HEK293 (cell line): Measurements from ENCODE around the gene MBNL2.
A peak's percentile ranks its signal among the peaks of the same experiment; 100 is the strongest.

Experiments
- CTCF ChIA-PET: fragments of 350-600 bp; formaldehyde crosslinking; extraction: SDS; loops from one replicate; lab custom pipeline; 2021; ENCODE audit warnings: antibody characterized with exemption; lab: Yijun Ruan, JAX
- POLR2A ChIA-PET: fragments of 300-600 bp; formaldehyde crosslinking; extraction: SDS; loops from one replicate; lab custom pipeline; 2020; ENCODE audit warnings: antibody characterized with exemption, inconsistent platforms; lab: Yijun Ruan, JAX
- H3K27ac ChIP-seq: fragments of 200-500 bp; sonication (Bioruptor generic); 2 replicates; pipeline ENCODE4 v1.5.1; 2014; ENCODE audit warnings: low read depth, low read length, control low read depth, inconsistent platforms; ENCODE audit errors: extremely low read depth
- H3K36me3 ChIP-seq, 2 experiments: fragments of 200-500 bp in 1 of 2; sonication (Bioruptor generic) in 1 of 2; 1 replicate in 1 of 2; 2 replicates in 1 of 2; pipeline ENCODE4 v1.5.1; 2014 to 2017; ENCODE audit warnings: inconsistent platforms in 2 of 2, low read length in 2 of 2; ENCODE audit not compliant: control insufficient read depth in 2 of 2, insufficient read depth in 1 of 2
- H3K4me1 ChIP-seq: fragments of 200-500 bp; sonication (Bioruptor generic); 2 replicates; pipeline ENCODE4 v1.5.1; 2014; ENCODE audit warnings: mild to moderate bottlenecking, low read length, inconsistent platforms; ENCODE audit not compliant: control insufficient read depth, insufficient read depth
- H3K4me3 ChIP-seq: 2 replicates; pipeline ENCODE4 v1.5.1; 2011; ENCODE audit warnings: low read depth, mild to moderate bottlenecking, control low read depth, low read length, moderate library complexity
- H3K9me3 ChIP-seq: fragments of 200-500 bp; sonication (Bioruptor generic); 2 replicates; pipeline ENCODE4 v1.5.1; 2014; ENCODE audit warnings: low read depth, low read length, inconsistent platforms; ENCODE audit not compliant: control insufficient read depth, insufficient read depth
- ATF2 ChIP-seq: fragments of 450-650 bp; formaldehyde crosslinking; IDR thresholded peaks from 2 replicates; pipeline ENCODE4 v1.5.1; 2016; ENCODE audit warnings: missing biosample characterization, missing genetic modification characterization, low read depth
- BCL6B ChIP-seq: fragments of 450-650 bp; formaldehyde crosslinking; IDR thresholded peaks from 2 replicates; pipeline ENCODE4 v1.5.1; 2017; ENCODE audit warnings: missing biosample characterization, missing genetic modification characterization
- KLF1 ChIP-seq: fragments of 450-650 bp; formaldehyde crosslinking; IDR thresholded peaks from 2 replicates; pipeline ENCODE4 v1.5.1; 2016; ENCODE audit warnings: missing biosample characterization, missing genetic modification characterization
- PRDM1 ChIP-seq: fragments of 450-650 bp; formaldehyde crosslinking; IDR thresholded peaks from 2 replicates; pipeline ENCODE4; 2016; ENCODE audit warnings: missing biosample characterization, missing genetic modification characterization
- REPIN1 ChIP-seq: fragments of 450-650 bp; formaldehyde crosslinking; IDR thresholded peaks from 2 replicates; pipeline ENCODE4 v1.5.1; 2017; ENCODE audit warnings: missing biosample characterization, missing genetic modification characterization, low read depth
- YY1 ChIP-seq: fragments of 450-650 bp; formaldehyde crosslinking; IDR thresholded peaks from 2 replicates; pipeline ENCODE4 v1.5.1; 2018; ENCODE audit warnings: missing biosample characterization, missing genetic modification characterization
- ZFHX2 ChIP-seq: fragments of 450-650 bp; formaldehyde crosslinking; conservative IDR thresholded peaks from 2 replicates; pipeline ENCODE4 v1.5.1; 2016; ENCODE audit warnings: missing biosample characterization, missing genetic modification characterization
- ZNF10 ChIP-seq: fragments of 450-650 bp; formaldehyde crosslinking; IDR thresholded peaks from 2 replicates; pipeline ENCODE4 v1.5.1; 2017; ENCODE audit warnings: missing biosample characterization, missing genetic modification characterization
- ZNF16 ChIP-seq: fragments of 450-650 bp; formaldehyde crosslinking; IDR thresholded peaks from 2 replicates; pipeline ENCODE4 v1.5.1; 2016; ENCODE audit warnings: low read depth, missing biosample characterization, missing genetic modification characterization
- ZNF175 ChIP-seq: fragments of 450-650 bp; formaldehyde crosslinking; IDR thresholded peaks from 2 replicates; pipeline ENCODE4 v1.5.1; 2016; ENCODE audit warnings: missing biosample characterization, missing genetic modification characterization
- ZNF239 ChIP-seq: fragments of 450-650 bp; formaldehyde crosslinking; IDR thresholded peaks from 2 replicates; pipeline ENCODE4 v1.5.1; 2016; ENCODE audit warnings: missing biosample characterization, missing genetic modification characterization
- ZNF248 ChIP-seq: fragments of 450-650 bp; formaldehyde crosslinking; IDR thresholded peaks from 2 replicates; pipeline ENCODE4 v1.5.1; 2017; ENCODE audit warnings: missing biosample characterization, missing genetic modification characterization
- ZNF266 ChIP-seq: fragments of 450-650 bp; formaldehyde crosslinking; IDR thresholded peaks from 2 replicates; pipeline ENCODE4 v1.5.1; 2016; ENCODE audit warnings: missing biosample characterization, missing genetic modification characterization, low read depth
- ZNF426 ChIP-seq: fragments of 450-650 bp; formaldehyde crosslinking; IDR thresholded peaks from 2 replicates; pipeline ENCODE4 v1.5.1; 2017; ENCODE audit warnings: missing biosample characterization, missing genetic modification characterization, mild to moderate bottlenecking, inconsistent platforms, moderate library complexity
- ZNF529 ChIP-seq: fragments of 450-650 bp; formaldehyde crosslinking; IDR thresholded peaks from 2 replicates; pipeline ENCODE4 v1.5.1; 2017; ENCODE audit warnings: missing genetic modification characterization, missing biosample characterization; ENCODE audit not compliant: insufficient replicate concordance
- ZNF560 ChIP-seq: fragments of 450-650 bp; formaldehyde crosslinking; IDR thresholded peaks from 2 replicates; pipeline ENCODE4 v1.5.1; 2017; ENCODE audit warnings: missing biosample characterization, missing genetic modification characterization, borderline replicate concordance
- ZNF596 ChIP-seq: fragments of 450-650 bp; IDR thresholded peaks from 2 replicates; pipeline ENCODE4 v1.5.0; 2018; ENCODE audit warnings: missing biosample characterization, mild to moderate bottlenecking, missing genetic modification characterization, moderate library complexity
- ZNF621 ChIP-seq: fragments of 450-650 bp; formaldehyde crosslinking; IDR thresholded peaks from 2 replicates; pipeline ENCODE4 v1.5.1; 2017; ENCODE audit warnings: missing biosample characterization, missing genetic modification characterization
- ZNF645 ChIP-seq: fragments of 450-650 bp; formaldehyde crosslinking; IDR thresholded peaks from 2 replicates; pipeline ENCODE4; 2016; ENCODE audit warnings: missing biosample characterization, missing genetic modification characterization
- ZNF664 ChIP-seq: fragments of 450-650 bp; formaldehyde crosslinking; IDR thresholded peaks from 2 replicates; pipeline ENCODE4 v1.5.1; 2016; ENCODE audit warnings: missing biosample characterization, missing genetic modification characterization
- ZNF670 ChIP-seq: fragments of 450-650 bp; formaldehyde crosslinking; IDR thresholded peaks from 2 replicates; pipeline ENCODE4 v1.5.1; 2016; ENCODE audit warnings: missing biosample characterization, missing genetic modification characterization, low read depth
- ZNF677 ChIP-seq: fragments of 450-650 bp; IDR thresholded peaks from 2 replicates; pipeline ENCODE4 v1.5.0; 2018; ENCODE audit warnings: missing biosample characterization, mild to moderate bottlenecking, missing genetic modification characterization, moderate library complexity
- ZNF747 ChIP-seq: fragments of 450-650 bp; formaldehyde crosslinking; IDR thresholded peaks from 2 replicates; pipeline ENCODE4 v1.5.1; 2016; ENCODE audit warnings: missing biosample characterization, missing genetic modification characterization

Gene MBNL2

GRCh38 chr13:97220151-97220900, 1.8 kb upstream of the MBNL2 start:
- TF ChIP-seq ZNF664 (tag by site-specific recombination) (0 out of 2 replicates have a peak, but pooled peaks have one; percentile 19), PRDM1 (tag by site-specific recombination) (peak; percentile 82), ZNF239 (tag by site-specific recombination) (no peak), ZNF621 (tag by site-specific recombination) (no peak), ZNF560 (tag by site-specific recombination) (no peak)
- Histone ChIP-seq H3K9me3 (no peaks in the 10 kb centered on the region), H3K4me1 (peaks cover 5% of the 10 kb centered on the region; the same call in 1 of the 2 replicates), H3K27ac (no peak overlapping the region), H3K36me3 (no peaks in the 10 kb centered on the region), H3K4me3 (no peak overlapping the region)
- ChIA-PET CTCF (interaction anchor here (0.8 to 1.0 kb wide), 2 partner anchors 79 to 155 kb away, joined by 4 read pairs; no protein-coding TSS in a partner anchor), POLR2A (no interaction called here)

- H3K4me1 ChIP-seq: peaks cover 5% of the 10 kb centered on the region; the same call in 1 of the 2 replicates
- TF ChIP-seq ZNF10: no peak
- TF ChIP-seq KLF1 (tag by site-specific recombination): no peak
- TF ChIP-seq ZNF426 (tag by site-specific recombination): 0 out of 2 replicates have a peak, but pooled peaks have one; percentile 8
- no peaks in the 10 kb centered on the region for H3K9me3 ChIP-seq
- ChIA-PET POLR2A (no interaction called here), CTCF (interaction anchor here (1.5 kb wide), 1 partner anchor 203 kb away, joined by 5 read pairs; no protein-coding TSS in a partner anchor)
- H3K27ac ChIP-seq: no peak overlapping the region
- no peak overlapping the region for H3K4me3 ChIP-seq
- no peaks in the 10 kb centered on the region for H3K36me3 ChIP-seq
Measured at GRCh38 chr13:97221046-97221445, 1.1 kb upstream of the MBNL2 start.

GRCh38 chr13:97221466-97221865, 667 bp upstream of the MBNL2 start:
- ChIA-PET CTCF (interaction anchor here (1.2 to 2.7 kb wide), 5 partner anchors 9 to 204 kb away, joined by 3 to 25 read pairs (median 5); no protein-coding TSS in a partner anchor), POLR2A (interaction anchor here (0.9 to 1.6 kb wide), 3 partner anchors 79 to 112 kb away, joined by 5 to 6 read pairs (median 6); no protein-coding TSS in a partner anchor)

More at GRCh38 chr13:97221466-97221865, 667 bp upstream of the MBNL2 start:
- Histone ChIP-seq H3K4me3 (no peak overlapping the region), H3K36me3 (no peaks in the 10 kb centered on the region)
- TF ChIP-seq REPIN1 (tag by site-specific recombination): no peak
- TF ChIP-seq BCL6B (tag by site-specific recombination): no peak
- TF ChIP-seq ATF2 (tag by site-specific recombination): no peak
- TF ChIP-seq ZNF645 (tag by site-specific recombination): no peak
- no peak for TF ChIP-seq ZNF596
- TF ChIP-seq ZNF670 (tag by site-specific recombination): no peak
- no peak for TF ChIP-seq ZNF248 (tag by site-specific recombination)
- no peak for TF ChIP-seq ZNF16 (tag by site-specific recombination)
- TF ChIP-seq ZNF266: no peak
- no peak for TF ChIP-seq ZFHX2
- no peak for TF ChIP-seq ZNF621 (tag by site-specific recombination)
- TF ChIP-seq YY1: no peak
- no peak for TF ChIP-seq ZNF677
- TF ChIP-seq ZNF175 (tag by site-specific recombination): no peak
- TF ChIP-seq ZNF529: no peak
- TF ChIP-seq ZNF747 (tag by site-specific recombination): no peak
- TF ChIP-seq, all 188 proteins: peak for 0
- H3K9me3 ChIP-seq: no peaks in the 10 kb centered on the region
- no peak overlapping the region for H3K27ac ChIP-seq
- peaks cover 9% of the 10 kb centered on the region for H3K4me1 ChIP-seq
